Suprapubic skin (tissue), 4 donors: ENCODE data around the gene PLCD1. TPM values are rescaled to one million over a fixed set of nuclear protein-coding genes. Genes with fewer than 3 reads are reported as not detected.

Experiments
- DNase-seq, 2 donors: peaks; one replicate each; pipeline ENCODE4 v3.0.0-alpha.2; 2019; ENCODE audit warnings: low spot score in 2 of 2
- H3K27ac ChIP-seq: fragments of 200-600 bp; sonication (generic); one replicate; pipeline ENCODE4 v1.5.1; 2019
- H3K27me3 ChIP-seq: fragments of 200-600 bp; sonication (generic); one replicate; pipeline ENCODE4 v1.5.1; 2019
- H3K36me3 ChIP-seq: fragments of 200-600 bp; sonication (generic); one replicate; pipeline ENCODE4 v1.5.1; 2019
- H3K4me1 ChIP-seq: fragments of 200-600 bp; sonication (generic); one replicate; pipeline ENCODE4 v1.5.1; 2019
- H3K4me3 ChIP-seq: fragments of 200-600 bp; sonication (generic); one replicate; pipeline ENCODE4 v1.5.1; 2019; ENCODE audit warnings: mild to moderate bottlenecking
- H3K9me3 ChIP-seq: fragments of 200-600 bp; sonication (generic); one replicate; pipeline ENCODE4 v1.5.1; 2019
- EP300 ChIP-seq: sonication (generic); formaldehyde crosslinking; IDR thresholded peaks from one replicate; pipeline ENCODE4 v1.6.1; 2017; ENCODE audit warnings: antibody characterized with exemption
- POLR2A ChIP-seq, 2 donors: fragments of 450-650 bp; IDR thresholded peaks; one replicate each; pipeline ENCODE4 v1.6.1; 2017; ENCODE audit warnings: antibody characterized with exemption in 2 of 2, mild to moderate bottlenecking in 2 of 2, moderate library complexity in 2 of 2
- POLR2AphosphoS5 ChIP-seq, 3 donors: sonication (generic); formaldehyde crosslinking; IDR thresholded peaks; one replicate each; pipeline ENCODE4 v1.6.1; 2017; ENCODE audit warnings: antibody characterized with exemption in 3 of 3
- WGBS: methylation state at CpG from one replicate; pipeline ENCODE4 v1.1.5; 2018; 5-methylcytosine and 5-hydroxymethylcytosine counted together
- total RNA-seq, 4 donors: library from RNA; depleted of rRNA; stranded (reverse); fragments of >200 nt; gene quantifications; one replicate each; pipeline ENCODE4 v1.1.0, GENCODE V29; 2016
- TF ChIP-seq, protein P1 (sequence below), 2 donors: fragments of 200-600 bp in 1 of 2; fragments of 450-650 bp in 1 of 2; sonication (generic) in 1 of 2; IDR thresholded peaks; one replicate each; pipeline ENCODE4 v1.5.1; 2016 to 2019; ENCODE audit warnings: antibody characterized with exemption in 2 of 2, mild to moderate bottlenecking in 1 of 2, moderate library complexity in 1 of 2

PLCD1 gene
- total RNA-seq, 4 donors from 2014 or later: 32.3 to 42.2 (median 39.3) TPM

DNA sequence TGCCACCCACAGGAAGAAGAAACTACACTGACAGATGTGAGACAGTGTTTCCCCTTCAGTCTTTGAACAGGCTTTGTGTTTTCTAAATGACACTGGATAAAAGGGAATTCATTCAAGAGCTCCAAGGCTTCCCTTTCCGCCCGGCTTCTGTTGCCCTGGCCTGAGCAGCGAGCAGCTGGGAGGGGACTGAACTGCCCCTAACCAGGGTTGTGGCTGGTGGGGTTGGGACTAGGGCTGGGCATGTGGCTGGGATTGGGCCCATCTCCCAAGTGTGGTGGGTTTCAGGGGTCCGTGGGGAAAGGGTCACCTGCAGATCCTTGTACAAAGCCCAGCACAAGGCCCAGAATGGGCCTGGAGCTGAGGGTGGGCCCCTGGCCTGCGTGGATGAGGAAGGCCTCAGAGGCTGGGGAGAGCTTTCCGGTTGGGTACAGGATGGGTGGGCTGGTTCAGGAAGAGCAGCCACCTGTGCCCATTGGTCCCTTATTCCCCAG, 28.4 kb downstream of the PLCD1 start:
- no peak for TF ChIP-seq POLR2A (IDR thresholded peaks at IDR 0.05)
- no peak for TF ChIP-seq POLR2AphosphoS5 (IDR thresholded peaks at IDR 0.05)
- TF ChIP-seq, protein P1, sequence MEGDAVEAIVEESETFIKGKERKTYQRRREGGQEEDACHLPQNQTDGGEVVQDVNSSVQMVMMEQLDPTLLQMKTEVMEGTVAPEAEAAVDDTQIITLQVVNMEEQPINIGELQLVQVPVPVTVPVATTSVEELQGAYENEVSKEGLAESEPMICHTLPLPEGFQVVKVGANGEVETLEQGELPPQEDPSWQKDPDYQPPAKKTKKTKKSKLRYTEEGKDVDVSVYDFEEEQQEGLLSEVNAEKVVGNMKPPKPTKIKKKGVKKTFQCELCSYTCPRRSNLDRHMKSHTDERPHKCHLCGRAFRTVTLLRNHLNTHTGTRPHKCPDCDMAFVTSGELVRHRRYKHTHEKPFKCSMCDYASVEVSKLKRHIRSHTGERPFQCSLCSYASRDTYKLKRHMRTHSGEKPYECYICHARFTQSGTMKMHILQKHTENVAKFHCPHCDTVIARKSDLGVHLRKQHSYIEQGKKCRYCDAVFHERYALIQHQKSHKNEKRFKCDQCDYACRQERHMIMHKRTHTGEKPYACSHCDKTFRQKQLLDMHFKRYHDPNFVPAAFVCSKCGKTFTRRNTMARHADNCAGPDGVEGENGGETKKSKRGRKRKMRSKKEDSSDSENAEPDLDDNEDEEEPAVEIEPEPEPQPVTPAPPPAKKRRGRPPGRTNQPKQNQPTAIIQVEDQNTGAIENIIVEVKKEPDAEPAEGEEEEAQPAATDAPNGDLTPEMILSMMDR (IDR thresholded peaks at IDR 0.05): no peak
- no peak for TF ChIP-seq EP300
- WGBS: 84% methylated on average over 4 of the region's 6 CpGs
- Histone ChIP-seq H3K4me1 (peaks cover 48% of the 10 kb centered on the region), H3K9me3 (no peaks in the 10 kb centered on the region), H3K36me3 (peaks cover 24% of the 10 kb centered on the region), H3K4me3 (no peak overlapping the region), H3K27ac (no peak overlapping the region), H3K27me3 (no peaks in the 10 kb centered on the region)
- DNase-seq: no peak

DNA sequence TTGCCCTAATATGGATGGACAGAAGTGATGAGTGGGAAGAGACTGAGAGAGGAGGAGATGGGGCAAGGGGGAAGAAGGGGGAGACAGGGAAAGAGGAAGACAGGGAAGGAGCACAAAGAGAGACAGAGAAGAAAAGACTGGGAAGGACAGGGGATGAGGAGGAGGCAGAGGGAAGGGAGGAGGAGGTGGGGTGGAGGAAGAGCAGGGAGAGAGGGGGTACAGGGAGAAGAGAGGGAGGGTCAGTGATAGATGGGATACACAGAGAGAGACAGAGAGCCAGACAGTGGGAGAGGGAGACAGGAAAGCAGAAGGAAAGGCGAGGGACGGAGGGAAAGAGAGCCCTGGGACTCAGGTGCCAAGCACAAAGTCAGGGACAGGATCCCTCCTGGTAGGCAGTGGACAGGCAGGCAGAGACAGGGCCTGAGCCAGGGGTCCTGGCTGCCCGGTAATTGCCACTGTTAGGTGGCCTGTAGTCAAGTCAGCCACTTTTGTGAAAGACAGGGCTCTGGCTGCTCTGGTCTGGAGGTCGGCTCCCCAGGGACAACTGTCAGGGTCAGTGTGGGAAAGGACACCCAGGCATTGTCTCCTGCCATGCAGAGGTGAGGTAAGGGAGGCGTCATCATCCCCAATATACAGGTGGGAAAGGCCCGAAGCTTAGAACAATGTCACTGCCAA, 29.1 kb downstream of the PLCD1 start:
- H3K27me3 ChIP-seq: no peaks in the 10 kb centered on the region
- peaks cover 25% of the 10 kb centered on the region for H3K36me3 ChIP-seq
- H3K4me3 ChIP-seq: no peak overlapping the region
- TF ChIP-seq POLR2AphosphoS5 (IDR thresholded peaks at IDR 0.05) (no peak), POLR2A (IDR thresholded peaks at IDR 0.05) (no peak), EP300 (no peak)
- TF ChIP-seq, protein P1 (IDR thresholded peaks at IDR 0.05): no peak
- H3K4me1 ChIP-seq: peaks cover 43% of the 10 kb centered on the region
- peak in 1 of 2 donors; percentile 50 for DNase-seq
- H3K27ac ChIP-seq: no peak overlapping the region
- 92% methylated on average over 6 of the region's 6 CpGs for WGBS
- H3K9me3 ChIP-seq: no peaks in the 10 kb centered on the region

- Histone ChIP-seq H3K9me3 (no peaks in the 10 kb centered on the region), H3K4me1 (peaks cover 42% of the 10 kb centered on the region), H3K27ac (no peak overlapping the region), H3K36me3 (peaks cover 25% of the 10 kb centered on the region), H3K4me3 (no peak overlapping the region), H3K27me3 (no peaks in the 10 kb centered on the region)
- WGBS: 92% methylated on average over 6 of the region's 6 CpGs
- no peak for TF ChIP-seq EP300
- no peak for TF ChIP-seq POLR2A (IDR thresholded peaks at IDR 0.05)
- TF ChIP-seq, protein P1 (IDR thresholded peaks at IDR 0.05): no peak
- no peak for DNase-seq
Measured at GRCh38 chr3:37999836-38000235, 29.6 kb downstream of the PLCD1 start.

DNA sequence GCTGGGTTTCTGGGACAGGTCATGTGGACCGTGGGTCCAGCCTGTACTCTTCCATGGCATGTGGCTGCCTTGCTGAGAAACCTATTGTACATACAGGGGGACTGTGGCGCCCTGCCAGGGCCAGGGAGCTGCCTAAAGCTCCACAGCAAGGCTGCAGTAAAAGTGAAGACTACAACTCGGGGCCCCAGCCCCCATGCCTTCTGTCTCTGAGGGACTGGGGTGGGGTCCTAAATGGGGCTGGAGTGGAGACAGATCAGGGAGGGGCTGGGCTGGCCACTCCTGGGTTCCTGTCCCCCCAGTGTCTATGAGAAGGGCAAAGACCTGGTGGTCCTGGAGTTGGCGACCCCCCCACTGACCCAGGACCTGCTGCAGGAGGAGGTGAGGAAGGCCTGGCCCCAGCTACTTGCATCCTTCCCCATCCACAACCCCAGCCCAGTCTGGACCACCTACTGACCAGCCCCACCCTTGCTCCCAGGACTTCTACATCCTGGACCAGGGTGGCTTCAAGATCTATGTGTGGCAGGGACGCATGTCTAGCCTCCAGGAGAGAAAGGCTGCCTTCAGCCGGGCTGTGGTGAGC, 31.6 kb downstream of the PLCD1 start:
- no peak overlapping the region for H3K4me3 ChIP-seq

GRCh38 chr3:37997342-37997741, 32.1 kb downstream of the PLCD1 start:
- H3K4me1 ChIP-seq: peaks cover 46% of the 10 kb centered on the region
- no peak overlapping the region for H3K4me3 ChIP-seq
- H3K36me3 ChIP-seq: peaks cover 23% of the 10 kb centered on the region
- peak in 1 of 2 donors; percentile 67 for DNase-seq
- H3K27ac ChIP-seq: no peak overlapping the region
- 86% methylated on average over 5 of the region's 10 CpGs for WGBS
- H3K9me3 ChIP-seq: no peaks in the 10 kb centered on the region
- TF ChIP-seq POLR2A (IDR thresholded peaks at IDR 0.05) (no peak), EP300 (no peak), POLR2AphosphoS5 (IDR thresholded peaks at IDR 0.05) (no peak)
- TF ChIP-seq, protein P1 (IDR thresholded peaks at IDR 0.05): no peak
- H3K27me3 ChIP-seq: no peaks in the 10 kb centered on the region

More for the DNA sequence above, 31.6 kb downstream of the PLCD1 start:
- TF ChIP-seq POLR2AphosphoS5 (IDR thresholded peaks at IDR 0.05) (no peak), POLR2A (IDR thresholded peaks at IDR 0.05) (no peak), EP300 (no peak)
- TF ChIP-seq, protein P1 (IDR thresholded peaks at IDR 0.05): no peak
- 84% methylated on average over 6 of the region's 6 CpGs for WGBS
- Histone ChIP-seq H3K27ac (peak overlapping the region; percentile 77), H3K27me3 (no peaks in the 10 kb centered on the region), H3K4me1 (peaks cover 43% of the 10 kb centered on the region), H3K36me3 (peaks cover 25% of the 10 kb centered on the region), H3K9me3 (no peaks in the 10 kb centered on the region)
- DNase-seq: peak in 1 of 2 donors; percentile 69
